GM23338 (cell line): ENCODE data around the gene SEC16A. TPM values are rescaled to one million over a fixed set of nuclear protein-coding genes. Genes with fewer than 3 reads are reported as not detected.

Experiments used
- EZH2 ChIP-seq: fragments of 200-600 bp; sonication (generic); IDR thresholded peaks from one replicate; pipeline ENCODE4 v1.8.0; 2017; ENCODE audit warnings: antibody characterized with exemption, mild to moderate bottlenecking, low read depth; ENCODE audit not compliant: unreplicated experiment
- EZH2phosphoT487 ChIP-seq: fragments of 200-600 bp; sonication (generic); IDR thresholded peaks from one replicate; pipeline ENCODE4 v1.8.1; 2018; ENCODE audit warnings: antibody characterized with exemption; ENCODE audit not compliant: unreplicated experiment
- JUNB ChIP-seq: IDR thresholded peaks from one replicate; pipeline ENCODE4 v1.6.1; 2016; ENCODE audit warnings: antibody characterized with exemption; ENCODE audit not compliant: unreplicated experiment
- NANOG ChIP-seq: IDR thresholded peaks from 2 replicates; pipeline ENCODE4 v1.6.1; 2016; ENCODE audit warnings: antibody characterized with exemption, borderline replicate concordance
- POLR2AphosphoS5 ChIP-seq: IDR thresholded peaks from 2 replicates; pipeline ENCODE4 v1.6.1; 2016; ENCODE audit warnings: antibody characterized with exemption, low read depth
- STAT1 ChIP-seq: IDR thresholded peaks from one replicate; pipeline ENCODE4 v1.6.1; 2016; ENCODE audit warnings: antibody characterized with exemption; ENCODE audit not compliant: unreplicated experiment
- ZNF114 ChIP-seq: fragments of 250-450 bp; sonication (Bioruptor Pico); IDR thresholded peaks from 2 replicates; pipeline ENCODE4 v1.5.0; 2020; ENCODE audit warnings: mild to moderate bottlenecking, moderate library complexity
- ZNF331 ChIP-seq: fragments of 250-450 bp; sonication (Bioruptor Pico); IDR thresholded peaks from 2 replicates; pipeline ENCODE4 v1.5.0; 2020; ENCODE audit warnings: low read depth, mild to moderate bottlenecking, moderate library complexity
- ZNF462 ChIP-seq: fragments of 250-450 bp; sonication (Bioruptor Pico); IDR thresholded peaks from 2 replicates; pipeline ENCODE4 v1.5.0; 2020; ENCODE audit warnings: mild to moderate bottlenecking, moderate library complexity
- polyA plus RNA-seq: library from polyadenylated mRNA; unstranded; fragments of >200 nt; fragmentation: Nextera tagmentation; extraction: Ambion mirVana; gene quantifications from 2 replicates; pipeline ENCODE4 v1.2.1, GENCODE V29; 2016
- total RNA-seq: library from RNA; depleted of rRNA; stranded (reverse); fragments of >200 nt; shearing (Covaris generic); gene quantifications from 2 replicates; pipeline ENCODE4 v1.2.3, GENCODE V29; 2014
- TF ChIP-seq, protein P1 (sequence below), 2 experiments: fragments of 200-600 bp in 1 of 2; sonication (generic) in 1 of 2; conservative IDR thresholded peaks; 2 replicates each; pipeline versions ENCODE4 v1.5.1 to v1.6.1; 2016 to 2017; ENCODE audit warnings: antibody characterized with exemption in 2 of 2, low read depth in 2 of 2, mild to moderate bottlenecking in 2 of 2, moderate library complexity in 1 of 2

The SEC16A gene
- total and polyA plus RNA-seq, 2 experiments from 2014 or later, result 34.0 to 59.2 TPM

GRCh38 chr9:136512651-136513071, 29.8 kb upstream of the SEC16A start (continued):
- no peak for TF ChIP-seq ZNF462 (CRISPR knock-in tag)
- TF ChIP-seq POLR2AphosphoS5, result no peak
- TF ChIP-seq ZNF331 (CRISPR knock-in tag), result no peak
- TF ChIP-seq EZH2phosphoT487, result no peak
- TF ChIP-seq STAT1, result no peak
- no peak for TF ChIP-seq ZNF114 (CRISPR knock-in tag)
- no peak for TF ChIP-seq JUNB
- no peak for TF ChIP-seq EZH2
- TF ChIP-seq, protein P1, sequence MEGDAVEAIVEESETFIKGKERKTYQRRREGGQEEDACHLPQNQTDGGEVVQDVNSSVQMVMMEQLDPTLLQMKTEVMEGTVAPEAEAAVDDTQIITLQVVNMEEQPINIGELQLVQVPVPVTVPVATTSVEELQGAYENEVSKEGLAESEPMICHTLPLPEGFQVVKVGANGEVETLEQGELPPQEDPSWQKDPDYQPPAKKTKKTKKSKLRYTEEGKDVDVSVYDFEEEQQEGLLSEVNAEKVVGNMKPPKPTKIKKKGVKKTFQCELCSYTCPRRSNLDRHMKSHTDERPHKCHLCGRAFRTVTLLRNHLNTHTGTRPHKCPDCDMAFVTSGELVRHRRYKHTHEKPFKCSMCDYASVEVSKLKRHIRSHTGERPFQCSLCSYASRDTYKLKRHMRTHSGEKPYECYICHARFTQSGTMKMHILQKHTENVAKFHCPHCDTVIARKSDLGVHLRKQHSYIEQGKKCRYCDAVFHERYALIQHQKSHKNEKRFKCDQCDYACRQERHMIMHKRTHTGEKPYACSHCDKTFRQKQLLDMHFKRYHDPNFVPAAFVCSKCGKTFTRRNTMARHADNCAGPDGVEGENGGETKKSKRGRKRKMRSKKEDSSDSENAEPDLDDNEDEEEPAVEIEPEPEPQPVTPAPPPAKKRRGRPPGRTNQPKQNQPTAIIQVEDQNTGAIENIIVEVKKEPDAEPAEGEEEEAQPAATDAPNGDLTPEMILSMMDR (conservative IDR thresholded peaks at IDR 0.05; ENCODE audit: low read depth in 2 of 2), result no peak
- no peak for TF ChIP-seq NANOG
